Measurements from ENCODE around the gene WDR70.

Gene WDR70

GRCh38 chr5:37739817-37740261 is 360.7 kb downstream of the WDR70 start:
- no peak for DNase-seq (ENCODE audit: insufficient read length, low spot score)
- no peak for FAIRE-seq

DNA sequence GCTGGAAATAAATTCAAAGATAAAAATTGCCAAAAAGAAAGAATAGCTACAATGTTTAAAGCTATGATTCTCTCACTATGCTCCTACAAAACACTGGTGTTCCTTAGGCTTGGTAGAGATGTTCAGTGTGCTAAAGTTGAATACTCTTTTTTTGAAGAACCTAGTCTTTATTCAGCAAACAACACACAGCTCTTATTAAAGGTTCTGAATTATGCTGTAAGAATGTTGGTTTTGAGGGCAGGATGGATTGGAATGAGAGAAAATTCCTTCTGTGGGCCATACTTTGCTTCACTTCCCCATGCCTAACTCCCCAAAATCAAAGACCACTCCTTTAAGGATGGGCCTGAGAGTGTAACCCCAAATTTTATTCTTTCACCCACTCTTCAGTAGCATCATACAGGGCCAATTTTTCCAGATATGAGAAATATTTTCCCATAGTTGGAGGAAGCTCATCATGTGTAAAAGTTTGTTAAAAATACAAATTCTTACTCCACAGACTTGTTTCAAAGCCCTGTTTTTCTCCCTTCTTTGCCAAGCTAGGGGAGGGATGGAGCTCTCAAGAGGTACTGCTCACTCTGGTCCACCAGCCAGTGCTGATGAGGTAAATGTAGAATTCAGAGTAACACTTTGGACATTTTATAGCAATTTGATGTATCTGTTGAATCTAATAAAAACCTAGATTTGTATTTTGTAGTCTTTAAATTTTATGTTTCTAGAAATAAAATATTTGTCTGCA is 361.4 kb downstream of the WDR70 start:
- FAIRE-seq (no peak), DNase-seq (ENCODE audit: insufficient read length, low spot score) (no peak)

DNA sequence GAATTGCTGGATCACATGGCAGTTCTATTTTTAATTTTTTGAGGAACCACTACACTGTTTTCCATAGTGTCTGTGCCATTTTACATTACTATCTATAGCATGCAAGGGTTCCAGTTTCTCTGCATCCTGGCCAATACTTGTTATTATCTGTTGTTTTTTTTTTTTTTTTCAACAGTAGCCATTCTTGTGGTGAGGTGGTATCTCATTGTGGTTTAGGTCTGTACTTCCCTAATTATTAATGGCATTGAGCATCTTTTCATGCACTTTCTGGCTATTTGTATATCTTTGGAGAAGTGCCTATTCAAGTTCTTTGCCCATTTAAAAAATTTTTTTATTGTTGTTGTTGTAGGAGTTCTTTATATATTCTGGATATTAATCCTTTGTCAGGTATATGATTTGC is 363.0 kb downstream of the WDR70 start:
- FAIRE-seq (no peak), DNase-seq (ENCODE audit: insufficient read length, low spot score) (no peak)

GRCh38 chr5:37751227-37751626 is 372.1 kb downstream of the WDR70 start:
- FAIRE-seq (peak; percentile 13), DNase-seq (ENCODE audit: insufficient read length, low spot score) (no peak)

GRCh38 chr5:37754976-37755375 is 375.9 kb downstream of the WDR70 start:
- FAIRE-seq, result no peak
- DNase-seq (ENCODE audit: insufficient read length, low spot score), result no peak

GRCh38 chr5:37755581-37755980 is 376.5 kb downstream of the WDR70 start:
- FAIRE-seq, result no peak

DNA sequence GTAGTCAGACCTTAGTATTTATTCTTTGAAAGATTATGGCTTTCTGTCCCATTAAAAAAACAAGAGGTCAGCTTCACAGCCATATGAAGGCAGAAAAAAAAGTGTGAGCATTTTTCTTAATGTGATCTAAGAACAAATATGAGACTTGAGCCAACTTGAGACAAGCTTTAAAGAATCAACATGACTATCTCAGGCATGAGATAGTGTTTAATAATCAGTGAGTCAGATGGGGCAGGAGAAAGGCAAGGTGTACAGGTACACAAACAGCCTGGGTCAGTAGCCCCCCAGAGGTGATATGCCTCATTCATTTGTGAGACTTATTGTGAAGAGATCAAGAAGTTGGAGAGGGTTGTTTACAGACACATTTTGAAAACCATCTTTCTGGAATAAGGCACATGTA is 377.1 kb downstream of the WDR70 start:
- DNase-seq (ENCODE audit: insufficient read length, low spot score) (no peak), FAIRE-seq (no peak)

More at GRCh38 chr5:37755581-37755980, 376.5 kb downstream of the WDR70 start:
- no peak for DNase-seq (ENCODE audit: insufficient read length, low spot score)

DNA sequence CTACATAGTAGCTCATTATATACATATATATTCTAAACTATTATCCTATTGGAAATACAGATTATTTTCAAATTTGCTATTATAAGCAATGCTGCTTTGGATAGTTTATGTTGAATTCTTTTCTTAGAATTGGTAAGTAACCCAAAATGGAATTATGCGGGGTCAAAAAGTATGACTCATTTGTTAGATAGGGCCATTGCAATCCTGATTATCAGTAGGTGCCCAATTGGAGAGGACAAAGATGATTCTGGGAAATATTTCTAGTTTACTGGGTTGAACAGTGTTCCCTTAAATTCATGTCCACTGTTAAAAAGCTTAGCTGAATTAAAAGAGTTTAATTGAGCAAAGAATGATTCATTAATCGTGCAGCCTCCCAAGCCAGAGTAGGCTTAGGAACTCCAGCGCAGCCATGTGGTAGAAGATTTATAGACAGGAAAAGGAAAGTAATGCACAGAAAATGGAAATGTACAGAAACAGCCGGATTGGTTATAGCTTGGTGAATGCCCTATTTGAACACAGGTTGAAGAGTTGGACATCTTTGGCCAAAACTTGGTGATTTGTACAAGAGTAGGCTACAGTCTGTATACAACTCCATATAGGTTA is 379.0 kb downstream of the WDR70 start:
- no peak for DNase-seq (ENCODE audit: insufficient read length, low spot score)
- no peak for FAIRE-seq

DNA sequence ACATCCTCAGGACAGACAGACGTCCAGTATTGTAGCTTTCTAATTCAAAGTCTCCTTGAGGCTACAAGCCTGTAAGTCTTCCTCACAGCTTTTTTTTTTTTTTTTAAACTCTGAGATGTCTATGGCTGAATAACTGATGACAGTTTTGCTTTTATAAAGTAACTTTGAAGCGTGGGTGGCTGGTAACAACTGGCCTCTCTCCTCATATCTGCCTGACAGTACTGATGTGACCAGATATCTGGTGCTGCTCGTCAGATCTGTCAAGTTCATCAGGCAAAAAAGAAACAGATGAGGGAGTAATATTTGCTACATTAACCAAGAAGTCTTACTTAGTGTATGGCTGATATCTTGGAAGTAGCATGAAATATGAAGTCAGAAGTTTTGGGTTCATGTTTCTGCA is 388.1 kb downstream of the WDR70 start:
- no peak for FAIRE-seq
- DNase-seq (ENCODE audit: insufficient read length, low spot score), result no peak

GRCh38 chr5:37767961-37768360 is 388.8 kb downstream of the WDR70 start:
- FAIRE-seq (peak; percentile 4), DNase-seq (ENCODE audit: insufficient read length, low spot score) (no peak)

DNA sequence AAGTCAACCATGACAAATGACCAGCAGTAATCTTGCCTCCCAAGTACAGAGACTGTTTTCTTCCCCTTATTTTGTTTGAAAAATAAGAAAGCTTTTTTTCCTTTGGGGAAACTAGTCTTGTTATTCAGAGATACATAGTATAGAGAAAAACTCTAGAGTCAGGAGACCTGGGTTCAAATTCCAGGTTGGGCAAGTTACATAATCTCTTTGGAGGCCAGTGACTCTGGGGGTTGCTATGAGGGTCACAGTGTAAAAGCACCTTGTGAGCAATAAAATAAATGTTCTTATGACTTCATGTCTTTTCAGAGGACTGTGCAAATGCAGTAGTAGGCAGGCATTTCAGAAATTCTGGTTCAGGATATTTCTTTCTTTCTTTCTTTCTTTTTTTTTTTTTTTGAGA is 389.3 kb downstream of the WDR70 start:
- no peak for DNase-seq (ENCODE audit: insufficient read length, low spot score)
- FAIRE-seq, result no peak

GRCh38 chr5:37769108-37769507 is 390.0 kb downstream of the WDR70 start:
- DNase-seq (ENCODE audit: insufficient read length, low spot score) (no peak), FAIRE-seq (peak; percentile 16)

DNA sequence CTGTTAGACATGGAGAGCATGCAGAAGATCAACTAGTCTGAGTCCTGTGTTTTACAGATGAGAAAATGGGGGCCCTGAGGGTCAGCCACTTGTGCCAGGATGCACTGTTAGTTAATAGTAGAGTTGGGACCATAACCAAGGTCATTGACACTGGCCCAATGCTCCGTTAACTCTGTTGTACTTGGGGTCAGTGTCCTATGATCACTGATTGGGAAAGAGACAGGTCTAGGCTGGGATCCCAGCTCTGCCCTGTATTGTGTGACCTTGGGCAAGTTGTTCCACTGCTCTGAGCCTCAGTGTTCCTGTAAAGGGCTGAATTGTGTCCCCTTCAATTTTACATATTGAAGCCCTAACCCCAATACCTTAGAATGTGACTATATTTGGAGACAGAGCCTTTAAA is 390.7 kb downstream of the WDR70 start:
- FAIRE-seq (no peak), DNase-seq (ENCODE audit: insufficient read length, low spot score) (no peak)

GRCh38 chr5:37770786-37771185 is 391.7 kb downstream of the WDR70 start:
- FAIRE-seq (no peak), DNase-seq (ENCODE audit: insufficient read length, low spot score) (no peak)

- FAIRE-seq (no peak), DNase-seq (ENCODE audit: insufficient read length, low spot score) (no peak)
These were observed 392.1 kb downstream of the WDR70 start for GRCh38 chr5:37771203-37771611.

- peak; percentile 96 for FAIRE-seq
- DNase-seq (ENCODE audit: insufficient read length, low spot score), result peak; percentile 84
These were observed 392.6 kb downstream of the WDR70 start for GRCh38 chr5:37771731-37772130.

- no peak for DNase-seq (ENCODE audit: insufficient read length, low spot score)
These were observed 393.1 kb downstream of the WDR70 start for GRCh38 chr5:37772255-37772654.

GRCh38 chr5:37773809-37774208 is 394.7 kb downstream of the WDR70 start:
- no peak for FAIRE-seq

More at GRCh38 chr5:37772255-37772654, 393.1 kb downstream of the WDR70 start:
- no peak for FAIRE-seq

GRCh38 chr5:37774912-37775483 is 395.9 kb downstream of the WDR70 start:
- FAIRE-seq (no peak), DNase-seq (ENCODE audit: insufficient read length, low spot score) (no peak)

More at GRCh38 chr5:37773809-37774208, 394.7 kb downstream of the WDR70 start:
- DNase-seq (ENCODE audit: insufficient read length, low spot score), result no peak

DNA sequence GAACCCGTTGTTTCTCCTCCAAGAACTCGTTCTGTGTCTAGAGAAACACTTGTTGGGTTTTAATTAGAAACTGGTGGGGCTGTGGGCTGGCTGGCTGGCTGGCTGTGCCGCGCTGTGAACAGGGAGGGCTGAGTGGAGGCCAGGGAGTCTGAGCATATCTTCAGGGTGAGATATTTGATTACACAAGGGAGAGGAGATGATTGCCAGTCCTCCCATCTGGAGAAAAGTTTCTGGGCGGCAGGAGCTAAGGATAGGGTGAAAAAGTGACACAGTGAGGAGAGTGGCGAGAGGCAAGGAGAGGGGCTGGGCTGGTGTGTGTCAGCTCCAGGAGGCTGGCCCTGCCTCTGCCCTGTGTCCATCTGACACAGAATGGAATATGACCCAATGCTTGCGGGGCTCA is 397.7 kb downstream of the WDR70 start:
- no peak for DNase-seq (ENCODE audit: insufficient read length, low spot score)
- FAIRE-seq, result peak; percentile 74

DNA sequence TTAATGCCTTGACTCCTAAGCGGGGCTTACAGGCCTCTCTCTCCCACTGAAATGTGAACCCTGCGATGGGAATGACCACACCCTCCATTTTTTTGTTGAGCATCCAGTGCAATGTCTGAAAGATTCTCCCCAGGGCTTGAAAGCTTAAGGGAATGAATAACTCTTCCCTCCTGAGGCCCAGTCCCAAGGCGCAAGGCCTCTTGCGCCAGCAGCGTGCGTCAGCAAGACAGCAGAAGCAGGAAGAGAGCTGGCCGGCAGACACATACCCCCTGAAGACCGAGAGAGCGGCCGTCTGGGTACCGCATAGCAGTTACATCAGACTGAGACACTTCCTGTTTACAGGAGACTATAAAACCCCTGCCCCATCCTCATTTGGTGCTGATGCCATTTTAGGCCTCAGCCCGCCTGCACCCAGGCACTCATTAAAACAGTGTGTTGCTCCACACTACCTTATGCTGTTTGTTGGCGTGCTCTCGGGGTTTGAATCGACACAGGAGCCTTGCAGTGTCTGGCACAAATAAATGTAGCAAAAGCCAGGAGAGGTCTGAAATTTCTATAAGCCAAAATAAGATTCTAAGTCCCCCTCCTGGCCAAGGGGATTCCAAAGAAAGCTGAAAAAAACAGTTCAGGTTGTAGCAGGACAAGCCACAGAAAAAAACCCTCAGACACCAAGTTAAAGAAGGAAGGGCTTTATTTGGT is 398.5 kb downstream of the WDR70 start:
- no peak for DNase-seq (ENCODE audit: insufficient read length, low spot score)

More for the DNA sequence above, 398.5 kb downstream of the WDR70 start:
- FAIRE-seq, result no peak

All from HTR-8/SVneo (cell line).